DND-41 (cell line): Measurements from ENCODE around the gene CTSC.
"Not testable (repeated sequence)": the region's sequence is repeated elsewhere in the genome, so short reads cannot be mapped to it uniquely, and the experiment has no call there.

Experiments
- ATAC-seq: fragments of 200-7000 bp; cut with Tn5 transposase; 3 replicates; pipeline ENCODE4 v1.9.1; 2021; ENCODE audit warnings: low read depth; ENCODE audit not compliant: insufficient read depth
- DNase-seq: peaks from one replicate; pipeline ENCODE4 v3.0.0-alpha.2; 2020
- H2AFZ ChIP-seq: 2 replicates; pipeline ENCODE4 v1.6.0; 2012; ENCODE audit warnings: low read depth, low read length
- H3K27ac ChIP-seq: 2 replicates; pipeline ENCODE4 v1.5.1; 2012; ENCODE audit warnings: low read length, inconsistent platforms
- H3K27me3 ChIP-seq: fragments of 200-600 bp; sonication (generic); 2 replicates; pipeline ENCODE4 v1.6.0; 2012; ENCODE audit warnings: low read length, mild to moderate bottlenecking, inconsistent platforms; ENCODE audit not compliant: insufficient read depth, poor library complexity
- H3K36me3 ChIP-seq: 2 replicates; pipeline ENCODE4 v1.5.1; 2012; ENCODE audit warnings: low read length, inconsistent platforms; ENCODE audit not compliant: insufficient read depth
- H3K4me1 ChIP-seq: 2 replicates; pipeline ENCODE4 v1.5.1; 2012; ENCODE audit warnings: mild to moderate bottlenecking, low read length; ENCODE audit not compliant: insufficient read depth
- H3K4me2 ChIP-seq: 2 replicates; pipeline ENCODE4 v1.6.0; 2012; ENCODE audit warnings: mild to moderate bottlenecking, moderate library complexity, low read length, inconsistent platforms; ENCODE audit not compliant: insufficient read depth
- H3K4me3 ChIP-seq, 2 experiments: fragments of 200-600 bp in 1 of 2; shearing (Covaris generic) in 1 of 2; 2 replicates each; pipeline ENCODE4 v1.5.1; 2012 to 2016; ENCODE audit warnings: inconsistent platforms in 2 of 2, low read length in 2 of 2, mild to moderate bottlenecking in 2 of 2, low read depth in 1 of 2, moderate library complexity in 1 of 2
- H3K79me2 ChIP-seq: 2 replicates; pipeline ENCODE4 v1.6.0; 2012; ENCODE audit warnings: low read length, inconsistent platforms; ENCODE audit not compliant: insufficient read depth
- H3K9ac ChIP-seq: 2 replicates; pipeline ENCODE4 v1.6.0; 2012; ENCODE audit warnings: low read depth, mild to moderate bottlenecking, inconsistent platforms, low read length, moderate library complexity
- H3K9me3 ChIP-seq: 2 replicates; pipeline ENCODE4 v1.5.1; 2012; ENCODE audit warnings: low read length, moderate library complexity, mild to moderate bottlenecking, inconsistent platforms; ENCODE audit not compliant: insufficient read depth, severe bottlenecking
- H4K20me1 ChIP-seq: 2 replicates; pipeline ENCODE4 v1.6.0; 2012; ENCODE audit warnings: low read length; ENCODE audit not compliant: insufficient read depth
- CTCF ChIP-seq: IDR thresholded peaks from 2 replicates; pipeline ENCODE4 v1.5.1; 2012; ENCODE audit warnings: borderline replicate concordance, low read length, moderate library complexity, mild to moderate bottlenecking; ENCODE audit not compliant: poor library complexity, severe bottlenecking; ENCODE audit errors: extremely low read depth
- EZH2 ChIP-seq: IDR thresholded peaks from 3 replicates; pipeline ENCODE4 v1.6.1; 2012; ENCODE audit warnings: borderline replicate concordance, low read depth, mild to moderate bottlenecking, moderate library complexity, low read length, inconsistent platforms; ENCODE audit not compliant: severe bottlenecking

CTSC gene

GRCh38 chr11:88249706-88250105 is 87.8 kb downstream of the CTSC start:
- DNase-seq (no peak), ATAC-seq (no peak)
- no peaks in the 10 kb centered on the region for H3K4me1 ChIP-seq
- H3K36me3 ChIP-seq: no peaks in the 10 kb centered on the region
- no peak overlapping the region for H3K4me2 ChIP-seq
- no peak for TF ChIP-seq EZH2
- TF ChIP-seq CTCF: no peak
- H3K79me2 ChIP-seq: no peaks in the 10 kb centered on the region
- no peaks in the 10 kb centered on the region for H4K20me1 ChIP-seq
- no peak overlapping the region for H3K9ac ChIP-seq
- H3K27ac ChIP-seq: no peak overlapping the region
- H3K9me3 ChIP-seq: no peaks in the 10 kb centered on the region
- no peak overlapping the region for H3K4me3 ChIP-seq
- H2AFZ ChIP-seq: no peak overlapping the region
- no peaks in the 10 kb centered on the region for H3K27me3 ChIP-seq

- Histone ChIP-seq H3K27ac (no peak overlapping the region), H3K36me3 (no peaks in the 10 kb centered on the region), H3K4me1 (no peaks in the 10 kb centered on the region), H3K27me3 (no peaks in the 10 kb centered on the region), H3K4me3 (no peak overlapping the region), H3K79me2 (no peaks in the 10 kb centered on the region), H3K4me2 (no peak overlapping the region), H3K9me3 (no peaks in the 10 kb centered on the region), H4K20me1 (no peaks in the 10 kb centered on the region), H3K9ac (no peak overlapping the region), H2AFZ (no peak overlapping the region)
- TF ChIP-seq CTCF (no peak), EZH2 (no peak)
- DNase-seq (no peak), ATAC-seq (no peak)
These were observed 90.8 kb downstream of the CTSC start for GRCh38 chr11:88246696-88247095.

GRCh38 chr11:88245576-88245975 is 92.0 kb downstream of the CTSC start:
- H3K4me3 ChIP-seq, H3K4me2 ChIP-seq, H3K9ac ChIP-seq, H3K4me1 ChIP-seq, H3K9me3 ChIP-seq, ATAC-seq, H3K27me3 ChIP-seq, H2AFZ ChIP-seq, DNase-seq, H4K20me1 ChIP-seq, H3K36me3 ChIP-seq, H3K79me2 ChIP-seq, H3K27ac ChIP-seq: not testable (repeated sequence)
